Tibial nerve (tissue), 4 donors: ENCODE measurements around the gene MYORG. TPM values are rescaled to one million over a fixed set of nuclear protein-coding genes. Genes with fewer than 3 reads are reported as not detected.

Source experiments
- DNase-seq, 2 donors: peaks; one replicate each; pipeline ENCODE4 v3.0.0-alpha.2; 2019; ENCODE audit warnings: low spot score in 2 of 2
- H3K27ac ChIP-seq, 4 donors: fragments of 200-600 bp; sonication (generic) in 3 of 4; one replicate each; pipeline ENCODE4 v1.5.1; 2017 to 2019; ENCODE audit warnings: mild to moderate bottlenecking in 1 of 4
- H3K27me3 ChIP-seq, 2 donors: fragments of 200-600 bp; sonication (generic) in 1 of 2; one replicate each; pipeline versions ENCODE4 v1.5.1 to v1.6.0; 2017 to 2019
- H3K36me3 ChIP-seq, 3 donors: fragments of 200-600 bp; sonication (generic); one replicate each; pipeline ENCODE4 v1.5.1; 2018 to 2019
- H3K4me1 ChIP-seq, 4 donors: fragments of 200-600 bp; sonication (generic) in 3 of 4; one replicate each; pipeline ENCODE4 v1.5.1; 2017 to 2019
- H3K4me3 ChIP-seq, 4 donors: fragments of 200-600 bp; sonication (generic) in 3 of 4; one replicate each; pipeline ENCODE4 v1.5.1; 2017 to 2019; ENCODE audit warnings: mild to moderate bottlenecking in 1 of 4, moderate library complexity in 1 of 4
- H3K9me3 ChIP-seq, 4 donors: fragments of 200-600 bp; sonication (generic) in 3 of 4; one replicate each; pipeline ENCODE4 v1.5.1; 2017 to 2019
- CTCF ChIP-seq, 5 experiments: fragments of 200-600 bp in 3 of 5; fragments of 450-650 bp in 2 of 5; sonication (generic) in 3 of 5; IDR thresholded peaks; one replicate each; pipeline ENCODE4 v1.5.1; 2016 to 2019; ENCODE audit warnings: antibody characterized with exemption in 5 of 5, mild to moderate bottlenecking in 3 of 5, moderate library complexity in 2 of 5
- EP300 ChIP-seq, 2 donors: sonication (generic); formaldehyde crosslinking; IDR thresholded peaks; one replicate each; pipeline ENCODE4 v1.6.1; 2017; ENCODE audit warnings: antibody characterized with exemption in 2 of 2, mild to moderate bottlenecking in 1 of 2
- POLR2A ChIP-seq, 2 donors: fragments of 450-650 bp; IDR thresholded peaks; one replicate each; pipeline ENCODE4 v1.6.1; 2017; ENCODE audit warnings: antibody characterized with exemption in 2 of 2, mild to moderate bottlenecking in 2 of 2, moderate library complexity in 2 of 2
- WGBS, 2 donors: methylation state at CpG; one replicate each; pipeline ENCODE4 v1.1.5; 2018; 5-methylcytosine and 5-hydroxymethylcytosine counted together
- total RNA-seq, 4 donors: library from RNA; depleted of rRNA; stranded (reverse); fragments of >200 nt; gene quantifications; one replicate each; pipeline ENCODE4 v1.1.0, GENCODE V29; 2016

The MYORG gene
- total RNA-seq, 4 donors from 2014 or later, result 4.8 to 9.0 (median 6.9) TPM

- peaks cover 0 to 40% (median 5%) of the 10 kb centered on the region in 3 donors for H3K36me3 ChIP-seq
- TF ChIP-seq CTCF (IDR thresholded peaks at IDR 0.05) (no peak), EP300 (IDR thresholded peaks at IDR 0.05) (no peak), POLR2A (IDR thresholded peaks at IDR 0.05) (no peak)
- H3K27me3 ChIP-seq, result no peaks in the 10 kb centered on the region
- DNase-seq, result no peak
- H3K4me1 ChIP-seq, result peaks cover 0 to 48% (median 8%) of the 10 kb centered on the region in 4 donors
- no peaks in the 10 kb centered on the region for H3K9me3 ChIP-seq
- 92 to 100% methylated on average over 2 of the region's 2 CpGs for WGBS, 2 donors
- no peak overlapping the region for H3K4me3 ChIP-seq
- no peak overlapping the region for H3K27ac ChIP-seq
Measured at GRCh38 chr9:34337403-34337802, 39.3 kb downstream of the MYORG start.

- Histone ChIP-seq H3K4me1 (peaks cover 0 to 53% (median 14%) of the 10 kb centered on the region in 4 donors), H3K4me3 (no peak overlapping the region), H3K9me3 (no peaks in the 10 kb centered on the region), H3K27ac (peak overlapping the region in 1 of 4 donors; percentile 79), H3K36me3 (peaks cover 0 to 19% (median 3%) of the 10 kb centered on the region in 3 donors), H3K27me3 (no peaks in the 10 kb centered on the region)
- no peak for DNase-seq
- TF ChIP-seq EP300 (IDR thresholded peaks at IDR 0.05) (no peak), POLR2A (IDR thresholded peaks at IDR 0.05) (no peak), CTCF (IDR thresholded peaks at IDR 0.05) (no peak)
- 59 to 63% methylated on average over 4 of the region's 4 CpGs for WGBS, 2 donors
Measured at GRCh38 chr9:34335376-34335775, 41.3 kb downstream of the MYORG start.

DNA sequence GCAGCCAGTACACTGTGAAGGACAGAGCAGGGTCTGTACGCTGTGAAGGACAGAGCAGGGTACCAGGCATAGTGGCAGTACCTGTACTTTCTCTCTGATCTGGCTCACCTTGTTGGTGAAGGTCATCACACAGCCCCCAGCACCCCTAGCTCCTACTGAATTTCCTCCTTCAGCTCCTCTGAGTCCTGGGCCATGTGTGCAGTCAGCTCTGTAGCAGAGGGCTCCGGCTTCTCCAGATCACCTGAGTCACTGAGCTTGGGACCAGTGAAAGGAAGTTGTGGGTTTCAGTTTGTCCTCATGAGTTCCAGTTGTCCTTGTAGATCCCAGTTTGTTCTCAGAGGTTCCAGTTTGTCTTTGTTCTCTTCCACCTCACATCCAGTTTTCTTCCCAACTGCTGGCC, 41.8 kb downstream of the MYORG start:
- Histone ChIP-seq H3K4me3 (peak overlapping the region in 1 of 4 donors; percentile 15), H3K36me3 (peaks cover 0 to 15% (median 0%) of the 10 kb centered on the region in 3 donors), H3K9me3 (no peaks in the 10 kb centered on the region), H3K27me3 (no peaks in the 10 kb centered on the region), H3K27ac (peak overlapping the region in 2 of 4 donors; percentile 58 to 79), H3K4me1 (peaks cover 0 to 58% (median 17%) of the 10 kb centered on the region in 4 donors)
- no peak for TF ChIP-seq CTCF (IDR thresholded peaks at IDR 0.05)
- no peak for TF ChIP-seq POLR2A (IDR thresholded peaks at IDR 0.05)
- TF ChIP-seq EP300 (IDR thresholded peaks at IDR 0.05), result no peak
- 38 to 56% methylated on average over 2 of the region's 2 CpGs for WGBS, 2 donors
- no peak for DNase-seq

GRCh38 chr9:34334337-34334824, 42.3 kb downstream of the MYORG start:
- H3K36me3 ChIP-seq, result peaks cover 0 to 9% (median 0%) of the 10 kb centered on the region in 3 donors
- no peaks in the 10 kb centered on the region for H3K27me3 ChIP-seq
- no peak for DNase-seq
- TF ChIP-seq POLR2A (IDR thresholded peaks at IDR 0.05) (no peak), CTCF (IDR thresholded peaks at IDR 0.05) (no peak), EP300 (IDR thresholded peaks at IDR 0.05) (peak; percentile 73 to 82)
- peak overlapping the region in 1 of 4 donors; percentile 15 for H3K4me3 ChIP-seq
- WGBS, 2 donors, result 40 to 42% methylated on average over 1 of the region's 1 CpG
- peak overlapping the region in 3 of 4 donors; percentile 8 to 79 (median 58) for H3K27ac ChIP-seq
- no peaks in the 10 kb centered on the region for H3K9me3 ChIP-seq
- H3K4me1 ChIP-seq, result peaks cover 0 to 58% (median 18%) of the 10 kb centered on the region in 4 donors

DNA sequence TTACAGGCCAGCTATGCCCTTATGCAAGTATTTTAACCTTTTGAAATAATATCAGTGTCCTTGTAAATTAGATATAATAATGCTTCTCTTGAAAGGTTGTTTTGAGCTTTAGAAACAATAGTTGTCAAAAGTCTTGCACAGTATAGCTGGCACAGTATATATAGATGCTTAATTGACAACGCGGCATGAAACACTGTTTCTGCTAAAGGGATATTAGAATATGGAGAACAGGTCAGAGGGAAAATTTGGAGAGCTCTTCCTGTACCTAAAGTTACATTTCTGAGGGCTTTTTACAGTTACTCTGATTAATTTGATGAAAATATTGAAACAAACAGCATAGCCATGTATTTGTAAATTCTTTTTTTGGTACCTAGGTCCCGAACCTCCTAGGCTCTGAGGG, 42.9 kb downstream of the MYORG start:
- no peak overlapping the region for H3K4me3 ChIP-seq
- H3K4me1 ChIP-seq, result peaks cover 0 to 59% (median 18%) of the 10 kb centered on the region in 4 donors
- H3K27ac ChIP-seq, result peak overlapping the region in 3 of 4 donors; percentile 8 to 79 (median 47)
- H3K36me3 ChIP-seq, result peaks cover 0 to 4% (median 0%) of the 10 kb centered on the region in 3 donors
- 27 to 29% methylated on average over 3 of the region's 3 CpGs for WGBS, 2 donors
- DNase-seq, result no peak
- H3K9me3 ChIP-seq, result no peaks in the 10 kb centered on the region
- no peaks in the 10 kb centered on the region for H3K27me3 ChIP-seq
- TF ChIP-seq CTCF (IDR thresholded peaks at IDR 0.05) (no peak), EP300 (IDR thresholded peaks at IDR 0.05) (no peak), POLR2A (IDR thresholded peaks at IDR 0.05) (no peak)
